Activated CD8-positive, alpha-beta memory T cell treated with anti-CD3 and anti-CD28 coated beads for 36 hours (primary cell): ENCODE measurements around the gene NFATC4. TPM values are rescaled to one million over a fixed set of nuclear protein-coding genes. Genes with fewer than 3 reads are reported as not detected.
"Not testable (repeated sequence)": the region's sequence is repeated elsewhere in the genome, so short reads cannot be mapped to it uniquely, and the experiment has no call there.

Source experiments
- CTCF ChIA-PET: fragments of 350-600 bp; sonication (Branson Sonifier 250); formaldehyde crosslinking; loops from one replicate; lab custom pipeline; 2021; ENCODE audit warnings: antibody characterized with exemption; lab: Charles Lee
- POLR2A ChIA-PET: fragments of 350-600 bp; sonication (Branson Sonifier 250); formaldehyde crosslinking; loops from one replicate; lab custom pipeline; 2021; ENCODE audit warnings: antibody characterized with exemption; lab: Charles Lee
- total RNA-seq, 2 experiments: library from RNA; stranded (reverse); gene quantifications; one replicate each; pipeline ENCODE4 v1.2.3, GENCODE V29; 2021

NFATC4 gene
- total RNA-seq, 2 experiments from 2014 or later, result 0.78 to 0.93 TPM

DNA sequence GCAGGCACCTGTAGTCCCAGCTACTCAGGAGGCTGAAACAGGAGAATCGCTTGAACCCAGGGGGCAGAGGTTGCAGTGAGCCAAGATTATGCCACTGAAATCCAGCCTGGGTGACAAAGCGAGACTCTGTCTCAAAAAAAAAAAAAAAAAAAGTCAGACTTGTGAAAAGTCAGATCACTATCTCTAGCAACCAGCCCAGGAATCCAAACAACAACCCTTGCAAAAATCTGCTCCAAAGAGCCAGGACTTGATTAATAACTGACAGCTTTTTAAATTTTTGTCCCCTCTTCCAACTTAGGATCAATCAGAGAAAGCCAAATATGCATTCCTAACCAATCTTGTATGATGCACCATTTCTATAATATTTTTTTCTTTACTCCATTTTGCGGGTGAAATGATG, 7.7 kb upstream of the NFATC4 start:
- ChIA-PET CTCF (interaction anchor here (0.7 to 1.6 kb wide), 2 partner anchors 26 to 40 kb away, joined by 3 to 7 read pairs; partner anchors contain the start of gene ADCY4), POLR2A (no interaction called here)

GRCh38 chr14:24361326-24361725, 6.7 kb upstream of the NFATC4 start:
- POLR2A ChIA-PET, result interaction anchor here (1.1 kb wide), 1 partner anchor 69 kb away, joined by 3 read pairs; no protein-coding TSS in a partner anchor
- CTCF ChIA-PET, result interaction anchor here (1.5 to 2.1 kb wide), 3 partner anchors 27 to 75 kb away, joined by 6 to 7 read pairs (median 7); partner anchors contain the start of gene ADCY4

- ChIA-PET CTCF (interaction anchor here (1.2 to 2.1 kb wide), 3 partner anchors 29 to 74 kb away, joined by 3 to 7 read pairs (median 6); no protein-coding TSS in a partner anchor), POLR2A (no interaction called here)
Measured at GRCh38 chr14:24362241-24362960, 5.6 kb upstream of the NFATC4 start.

- ChIA-PET POLR2A (no interaction called here), CTCF (interaction anchor here (0.9 to 1.0 kb wide), 2 partner anchors 30 to 68 kb away, joined by 3 read pairs; no protein-coding TSS in a partner anchor)
Measured at GRCh38 chr14:24363401-24363800, 4.6 kb upstream of the NFATC4 start.

GRCh38 chr14:24364841-24365240, 3.1 kb upstream of the NFATC4 start:
- ChIA-PET CTCF (interaction anchor here (1.2 to 2.3 kb wide), 5 partner anchors 25 to 72 kb away, joined by 3 to 46 read pairs (median 12); partner anchors contain the start of genes KHNYN and RIPK3), POLR2A (no interaction called here)

- POLR2A ChIA-PET, result interaction anchor here (0.6 to 1.9 kb wide), 3 partner anchors 14 to 70 kb away, joined by 3 to 10 read pairs (median 3); no protein-coding TSS in a partner anchor
- CTCF ChIA-PET, result interaction anchor here (0.7 to 2.3 kb wide), 11 partner anchors 12 to 1276 kb away, joined by 3 to 46 read pairs (median 5); partner anchors contain the start of genes KHNYN and RIPK3
Measured at GRCh38 chr14:24365600-24366412, 2.2 kb upstream of the NFATC4 start.

- CTCF ChIA-PET, result interaction anchor here (0.7 to 2.3 kb wide), 9 partner anchors 17 to 1276 kb away, joined by 3 to 46 read pairs (median 6); partner anchors contain the start of gene KHNYN
- POLR2A ChIA-PET, result interaction anchor here (0.6 to 1.9 kb wide), 3 partner anchors 13 to 70 kb away, joined by 3 to 10 read pairs (median 3); no protein-coding TSS in a partner anchor
Measured at GRCh38 chr14:24366413-24366720, 1.6 kb upstream of the NFATC4 start.

- ChIA-PET CTCF (interaction anchor here (0.7 to 2.3 kb wide), 6 partner anchors 17 to 70 kb away, joined by 4 to 46 read pairs (median 8); partner anchors contain the start of gene KHNYN), POLR2A (interaction anchor here (1.0 to 1.9 kb wide), 2 partner anchors 65 to 69 kb away, joined by 3 to 10 read pairs; no protein-coding TSS in a partner anchor)
Measured at GRCh38 chr14:24366721-24367513, 1.1 kb upstream of the NFATC4 start.

- POLR2A ChIA-PET, result interaction anchor here (0.6 kb wide), 1 partner anchor 16 kb away, joined by 3 read pairs; no protein-coding TSS in a partner anchor
- CTCF ChIA-PET, result interaction anchor here (0.7 kb wide), 1 partner anchor 9 kb away, joined by 3 read pairs; no protein-coding TSS in a partner anchor
Measured at GRCh38 chr14:24368212-24368561, 203 bp downstream of the NFATC4 start.

- ChIA-PET CTCF (interaction anchor here (1.2 kb wide), 1 partner anchor 42 kb away, joined by 3 read pairs; no protein-coding TSS in a partner anchor), POLR2A (no interaction called here)
Measured at GRCh38 chr14:24368562-24369252, 723 bp downstream of the NFATC4 start.

GRCh38 chr14:24369463-24369862, 1.5 kb downstream of the NFATC4 start:
- POLR2A ChIA-PET, result no interaction called here
- CTCF ChIA-PET, result interaction anchor here (0.9 to 1.2 kb wide), 2 partner anchors 27 to 42 kb away, joined by 3 read pairs; no protein-coding TSS in a partner anchor

DNA sequence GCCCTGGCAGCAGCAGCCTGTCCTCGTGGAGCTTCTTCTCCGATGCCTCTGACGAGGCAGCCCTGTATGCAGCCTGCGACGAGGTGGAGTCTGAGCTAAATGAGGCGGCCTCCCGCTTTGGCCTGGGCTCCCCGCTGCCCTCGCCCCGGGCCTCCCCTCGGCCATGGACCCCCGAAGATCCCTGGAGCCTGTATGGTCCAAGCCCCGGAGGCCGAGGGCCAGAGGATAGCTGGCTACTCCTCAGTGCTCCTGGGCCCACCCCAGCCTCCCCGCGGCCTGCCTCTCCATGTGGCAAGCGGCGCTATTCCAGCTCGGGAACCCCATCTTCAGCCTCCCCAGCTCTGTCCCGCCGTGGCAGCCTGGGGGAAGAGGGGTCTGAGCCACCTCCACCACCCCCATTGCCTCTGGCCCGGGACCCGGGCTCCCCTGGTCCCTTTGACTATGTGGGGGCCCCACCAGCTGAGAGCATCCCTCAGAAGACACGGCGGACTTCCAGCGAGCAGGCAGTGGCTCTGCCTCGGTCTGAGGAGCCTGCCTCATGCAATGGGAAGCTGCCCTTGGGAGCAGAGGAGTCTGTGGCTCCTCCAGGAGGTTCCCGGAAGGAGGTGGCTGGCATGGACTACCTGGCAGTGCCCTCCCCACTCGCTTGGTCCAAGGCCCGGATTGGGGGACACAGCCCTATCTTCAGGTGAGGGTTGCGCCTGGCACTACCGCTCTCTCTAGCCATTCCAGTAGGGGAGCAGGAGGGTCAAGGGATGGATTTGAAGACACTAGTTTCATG, 2.1 kb downstream of the NFATC4 start:
- ChIA-PET POLR2A (no interaction called here), CTCF (interaction anchor here (0.9 to 1.5 kb wide), 4 partner anchors 28 to 62 kb away, joined by 3 read pairs; no protein-coding TSS in a partner anchor)

DNA sequence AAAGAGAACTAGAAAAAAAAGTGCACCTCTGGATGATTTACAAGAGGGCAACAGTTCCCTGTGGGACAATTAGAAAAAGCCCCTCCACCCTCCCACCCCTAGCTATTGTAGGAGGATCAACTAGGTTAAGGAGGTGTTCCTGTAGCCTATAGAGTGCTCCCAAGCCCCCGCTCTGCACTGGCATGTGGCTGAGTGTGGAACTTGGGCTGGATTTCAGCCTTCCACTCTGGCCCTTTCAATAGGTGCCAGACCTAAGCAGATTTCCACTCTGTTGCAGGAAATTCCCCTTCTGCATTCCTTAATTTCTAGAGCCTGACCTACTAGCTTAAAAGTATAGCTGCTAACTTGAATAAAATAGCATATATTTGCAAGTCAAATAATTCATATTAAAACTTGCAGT, 2.8 kb downstream of the NFATC4 start:
- ChIA-PET CTCF (interaction anchor here (1.1 to 1.5 kb wide), 2 partner anchors 37 to 61 kb away, joined by 3 read pairs; no protein-coding TSS in a partner anchor), POLR2A (no interaction called here)

DNA sequence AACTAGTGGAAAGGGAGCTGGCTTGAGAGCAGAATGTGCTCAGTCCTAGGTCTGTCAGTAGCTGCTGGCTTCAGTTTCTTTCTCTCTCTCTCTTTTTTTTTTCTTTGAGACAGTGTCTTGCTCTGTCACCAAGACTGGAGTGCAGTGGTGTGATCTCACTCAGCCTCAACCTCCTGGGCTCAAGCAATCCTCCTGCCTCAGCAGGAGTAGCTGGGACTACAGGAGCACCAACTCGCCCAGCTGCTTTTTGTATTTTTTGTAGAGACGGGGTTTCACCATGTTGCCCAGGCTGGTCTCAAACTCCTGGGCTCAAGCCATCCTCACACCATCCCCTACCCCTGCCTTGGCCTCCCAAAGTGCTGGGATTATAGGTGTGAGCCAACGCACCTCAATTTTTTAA, 3.6 kb downstream of the NFATC4 start:
- CTCF ChIA-PET, result interaction anchor here (1.5 kb wide), 1 partner anchor 60 kb away, joined by 3 read pairs; no protein-coding TSS in a partner anchor
- POLR2A ChIA-PET, result not testable (repeated sequence)

GRCh38 chr14:24372701-24373416, 4.9 kb downstream of the NFATC4 start:
- ChIA-PET POLR2A (no interaction called here), CTCF (interaction anchor here (0.6 kb wide), 1 partner anchor 64 kb away, joined by 3 read pairs; no protein-coding TSS in a partner anchor)

- ChIA-PET POLR2A (no interaction called here), CTCF (interaction anchor here (1.7 kb wide), 1 partner anchor 60 kb away, joined by 4 read pairs; no protein-coding TSS in a partner anchor)
Measured at GRCh38 chr14:24376448-24377070, 8.6 kb downstream of the NFATC4 start.
